Spinal cord (tissue), 10 donors: ENCODE data around the gene PGA4. TPM values are rescaled to one million over a fixed set of nuclear protein-coding genes. Genes with fewer than 3 reads are reported as not detected.
"Not testable (repeated sequence)": the region's sequence is repeated elsewhere in the genome, so short reads cannot be mapped to it uniquely, and the experiment has no call there.

Experiments used
- DNase-seq, 6 donors: peaks; one replicate each; pipeline versions ENCODE4 v3.0.0 to v3.0.0-alpha.2; 2013 to 2015; ENCODE audit warnings: low spot score in 6 of 6, low read depth in 4 of 6
- H3K27ac ChIP-seq: one replicate; pipeline ENCODE4 v1.5.1; 2013; ENCODE audit warnings: low read depth, low read length, control low read depth
- H3K27me3 ChIP-seq: one replicate; pipeline ENCODE4 v1.6.1; 2013; ENCODE audit warnings: low read length; ENCODE audit not compliant: control insufficient read depth, insufficient read depth
- H3K36me3 ChIP-seq: one replicate; pipeline ENCODE4 v1.6.1; 2013; ENCODE audit warnings: low read length; ENCODE audit not compliant: control insufficient read depth, insufficient read depth
- H3K4me1 ChIP-seq: one replicate; pipeline ENCODE4 v1.6.1; 2013; ENCODE audit warnings: low read length; ENCODE audit not compliant: control insufficient read depth, insufficient read depth
- H3K4me3 ChIP-seq: one replicate; pipeline ENCODE4 v1.5.1; 2013; ENCODE audit warnings: low read depth, low read length, control low read depth
- H3K9me3 ChIP-seq: one replicate; pipeline ENCODE4 v1.6.1; 2013; ENCODE audit warnings: low read length; ENCODE audit not compliant: control insufficient read depth, insufficient read depth
- WGBS: methylation state at CpG from one replicate; pipeline ENCODE4 v1.1.5; 2013; ENCODE audit warnings: missing lambda C conversion rate; ENCODE audit not compliant: insufficient coverage; 5-methylcytosine and 5-hydroxymethylcytosine counted together
- polyA plus RNA-seq, 2 donors: library from polyadenylated mRNA; unstranded; fragments of 120-200 nt; gene quantifications; one replicate each; pipeline ENCODE4 v1.2.1, GENCODE V29; 2013; ENCODE audit not compliant: insufficient read length in 2 of 2
- total RNA-seq, 2 donors: library from RNA; depleted of rRNA in 1 of 2; stranded (reverse); fragments of 120-200 nt in 1 of 2; fragments of >200 nt in 1 of 2; gene quantifications; one replicate each; pipeline versions ENCODE4 v1.2.3 to v1.2.4, GENCODE V29; 2013 to 2014
- donor health status: healthy.

PGA4 gene
- total and polyA plus RNA-seq, 4 donors, result 0.39 to 1.8 (median 0.99) TPM; not detected in 1

- not testable (repeated sequence) for H3K27ac ChIP-seq, H3K4me3 ChIP-seq, H3K4me1 ChIP-seq, DNase-seq, H3K27me3 ChIP-seq, H3K36me3 ChIP-seq, H3K9me3 ChIP-seq
- WGBS, result no CpG with 5 or more reads among the region's 8 CpGs
These were observed 18.7 kb downstream of the PGA4 start, which contains the start of gene PGA5 for GRCh38 chr11:61240875-61241274. TSS of gene PGA5 (plus strand) at chr11:61241175. CDS start at chr11:61241227, 52 bp downstream.

- DNase-seq, H3K4me1 ChIP-seq, H3K36me3 ChIP-seq, H3K4me3 ChIP-seq, H3K27ac ChIP-seq, H3K27me3 ChIP-seq, H3K9me3 ChIP-seq: not testable (repeated sequence)
- no CpG with 5 or more reads among the region's 5 CpGs for WGBS
These were observed 19.4 kb downstream of the PGA4 start for GRCh38 chr11:61241526-61241925.

- not testable (repeated sequence) for H3K4me1 ChIP-seq, H3K36me3 ChIP-seq, H3K27me3 ChIP-seq, H3K27ac ChIP-seq, DNase-seq, H3K9me3 ChIP-seq, H3K4me3 ChIP-seq
- no CpG with 5 or more reads among the region's 10 CpGs for WGBS
These were observed 23.3 kb downstream of the PGA4 start for GRCh38 chr11:61245284-61245964.

- WGBS, result 81% methylated on average over 3 of the region's 9 CpGs
These were observed 25.9 kb downstream of the PGA4 start for GRCh38 chr11:61248071-61248470.

GRCh38 chr11:61249201-61249600 is 27.1 kb downstream of the PGA4 start:
- H3K27me3 ChIP-seq, H3K9me3 ChIP-seq, H3K36me3 ChIP-seq, H3K4me3 ChIP-seq, H3K4me1 ChIP-seq, H3K27ac ChIP-seq: not testable (repeated sequence)
- DNase-seq, result peak in 2 of 6 donors; percentile 42 to 68
- WGBS, result 42% methylated on average over 7 of the region's 8 CpGs

More at GRCh38 chr11:61248071-61248470, 25.9 kb downstream of the PGA4 start:
- not testable (repeated sequence) for H3K27me3 ChIP-seq, H3K4me3 ChIP-seq, DNase-seq, H3K36me3 ChIP-seq, H3K9me3 ChIP-seq, H3K4me1 ChIP-seq, H3K27ac ChIP-seq

- H3K36me3 ChIP-seq, H3K4me3 ChIP-seq, H3K4me1 ChIP-seq, H3K9me3 ChIP-seq, H3K27me3 ChIP-seq, H3K27ac ChIP-seq: not testable (repeated sequence)
- 64% methylated on average over 12 of the region's 20 CpGs for WGBS
- peak in 2 of 6 donors; percentile 19 to 44 for DNase-seq
These were observed 28.9 kb downstream of the PGA4 start for GRCh38 chr11:61250796-61251765.

GRCh38 chr11:61252332-61252731 is 30.2 kb downstream of the PGA4 start:
- peaks cover 13% of the 10 kb centered on the region for H3K36me3 ChIP-seq
- not testable (repeated sequence) for DNase-seq, H3K27ac ChIP-seq, H3K4me3 ChIP-seq, H3K9me3 ChIP-seq, H3K27me3 ChIP-seq, H3K4me1 ChIP-seq
- WGBS, result 60% methylated on average over 1 of the region's 1 CpG

GRCh38 chr11:61254403-61255025 is 32.4 kb downstream of the PGA4 start:
- no peak overlapping the region for H3K4me3 ChIP-seq
- H3K36me3 ChIP-seq, result peaks cover 29% of the 10 kb centered on the region
- H3K9me3 ChIP-seq, result no peaks in the 10 kb centered on the region
- H3K27ac ChIP-seq, result no peak overlapping the region
- H3K27me3 ChIP-seq, result no peaks in the 10 kb centered on the region
- 51% methylated on average over 9 of the region's 12 CpGs for WGBS
- DNase-seq, result peak in 2 of 6 donors; percentile 16 to 58
- peaks cover 3% of the 10 kb centered on the region for H3K4me1 ChIP-seq

- 92% methylated on average over 13 of the region's 18 CpGs for WGBS
- DNase-seq, result no peak
These were observed 34.7 kb downstream of the PGA4 start for GRCh38 chr11:61256710-61257482.

More at GRCh38 chr11:61256710-61257482, 34.7 kb downstream of the PGA4 start:
- H3K4me1 ChIP-seq, result no peaks in the 10 kb centered on the region
- no peak overlapping the region for H3K27ac ChIP-seq
- no peak overlapping the region for H3K4me3 ChIP-seq
- H3K36me3 ChIP-seq, result peaks cover 31% of the 10 kb centered on the region
- no peaks in the 10 kb centered on the region for H3K9me3 ChIP-seq
- no peaks in the 10 kb centered on the region for H3K27me3 ChIP-seq
